NB4 (cell line): ENCODE data around the gene CSRP1.

Experiments
- POLR2A ChIP-seq: IDR thresholded peaks from 2 replicates; pipeline ENCODE4 v1.6.1; 2011; ENCODE audit warnings: mild to moderate bottlenecking; ENCODE audit not compliant: insufficient read length; ENCODE audit errors: extremely low read depth
- TF ChIP-seq, protein P1 (sequence below): IDR thresholded peaks from one replicate; pipeline ENCODE4 v1.5.1; 2012; ENCODE audit warnings: low read depth, low read length
- TF ChIP-seq, protein P2 (sequence below): IDR thresholded peaks from 2 replicates; pipeline ENCODE4 v1.6.1; 2011; ENCODE audit warnings: low read depth, low read length

DNA sequence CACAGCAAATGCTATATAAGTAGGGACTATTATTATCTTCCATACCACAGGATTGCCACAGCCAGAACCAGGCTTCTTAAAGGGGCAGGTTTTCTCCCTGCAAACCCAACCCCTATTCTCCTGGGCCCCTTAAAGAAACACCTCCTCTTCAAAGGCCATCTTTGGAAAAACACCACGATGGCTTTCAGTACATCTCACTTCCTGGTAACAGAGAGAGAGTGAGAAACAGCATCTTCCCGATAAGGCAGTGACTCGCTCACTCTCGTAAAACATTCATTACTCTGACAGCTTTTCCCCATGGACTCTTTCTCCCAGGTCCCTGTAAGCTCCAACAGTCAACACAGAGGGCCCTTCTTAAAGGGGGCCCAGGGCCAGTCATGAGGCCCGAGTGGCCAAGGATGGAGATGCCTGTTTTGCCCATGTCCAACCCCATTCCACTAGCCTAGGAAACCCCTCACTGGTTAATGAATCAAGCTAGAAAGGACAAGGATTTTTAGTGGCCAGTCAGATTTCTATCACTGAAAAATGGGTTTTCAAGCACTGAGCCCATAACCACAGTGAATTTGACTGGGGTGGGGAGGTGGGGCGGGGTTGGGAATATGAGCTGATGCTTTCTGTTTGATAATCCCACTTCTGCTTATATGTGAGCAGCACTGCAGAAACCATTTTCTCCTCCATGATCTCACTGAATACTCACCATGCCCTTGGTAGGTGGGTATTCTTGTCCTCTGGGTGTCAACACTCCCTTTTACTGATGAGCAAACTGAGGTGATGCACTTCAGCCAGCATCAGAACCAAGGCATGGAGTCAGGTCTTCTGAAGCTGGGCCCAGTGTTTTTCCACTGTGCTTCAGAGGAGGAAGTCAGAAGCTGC, 28.4 kb upstream of the CSRP1 start:
- TF ChIP-seq, protein P1, sequence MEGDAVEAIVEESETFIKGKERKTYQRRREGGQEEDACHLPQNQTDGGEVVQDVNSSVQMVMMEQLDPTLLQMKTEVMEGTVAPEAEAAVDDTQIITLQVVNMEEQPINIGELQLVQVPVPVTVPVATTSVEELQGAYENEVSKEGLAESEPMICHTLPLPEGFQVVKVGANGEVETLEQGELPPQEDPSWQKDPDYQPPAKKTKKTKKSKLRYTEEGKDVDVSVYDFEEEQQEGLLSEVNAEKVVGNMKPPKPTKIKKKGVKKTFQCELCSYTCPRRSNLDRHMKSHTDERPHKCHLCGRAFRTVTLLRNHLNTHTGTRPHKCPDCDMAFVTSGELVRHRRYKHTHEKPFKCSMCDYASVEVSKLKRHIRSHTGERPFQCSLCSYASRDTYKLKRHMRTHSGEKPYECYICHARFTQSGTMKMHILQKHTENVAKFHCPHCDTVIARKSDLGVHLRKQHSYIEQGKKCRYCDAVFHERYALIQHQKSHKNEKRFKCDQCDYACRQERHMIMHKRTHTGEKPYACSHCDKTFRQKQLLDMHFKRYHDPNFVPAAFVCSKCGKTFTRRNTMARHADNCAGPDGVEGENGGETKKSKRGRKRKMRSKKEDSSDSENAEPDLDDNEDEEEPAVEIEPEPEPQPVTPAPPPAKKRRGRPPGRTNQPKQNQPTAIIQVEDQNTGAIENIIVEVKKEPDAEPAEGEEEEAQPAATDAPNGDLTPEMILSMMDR, result no peak
- TF ChIP-seq, protein P2, sequence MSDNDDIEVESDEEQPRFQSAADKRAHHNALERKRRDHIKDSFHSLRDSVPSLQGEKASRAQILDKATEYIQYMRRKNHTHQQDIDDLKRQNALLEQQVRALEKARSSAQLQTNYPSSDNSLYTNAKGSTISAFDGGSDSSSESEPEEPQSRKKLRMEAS, result no peak
- TF ChIP-seq POLR2A, result no peak
